GM21723 (cell line): ENCODE data around the gene C3.
"Not testable (repeated sequence)": the region's sequence is repeated elsewhere in the genome, so short reads cannot be mapped to it uniquely, and the experiment has no call there.

Source experiments
- ATAC-seq: cut with Tn5 transposase; IDR thresholded peaks from one replicate; pipeline ENCODE4 v1.9.1; 2021; ENCODE audit warnings: mild to moderate bottlenecking, moderate library complexity; ENCODE audit not compliant: unreplicated experiment

C3 gene

DNA sequence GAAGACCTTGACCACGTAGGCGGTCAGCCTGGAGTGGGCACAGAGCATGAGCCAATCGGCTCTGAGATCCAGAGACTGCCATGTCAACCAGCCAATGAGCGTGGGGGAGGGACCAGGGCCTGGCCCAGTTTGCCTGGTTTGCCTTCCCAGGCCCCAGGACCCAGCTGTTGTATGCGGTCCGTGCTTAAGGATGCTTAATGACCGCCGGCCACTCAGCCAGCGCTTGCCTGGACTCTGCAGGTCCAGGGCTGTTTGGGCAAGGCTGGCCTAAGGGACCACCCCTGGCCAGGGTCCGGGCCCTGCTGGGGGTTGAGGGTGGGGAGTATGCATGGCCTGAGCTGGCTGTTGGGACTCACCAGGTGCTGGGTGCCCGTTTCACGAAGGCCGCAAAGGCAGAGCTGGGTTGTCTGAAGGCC lies 27.4 kb downstream of the C3 start:
- ATAC-seq: no peak

DNA sequence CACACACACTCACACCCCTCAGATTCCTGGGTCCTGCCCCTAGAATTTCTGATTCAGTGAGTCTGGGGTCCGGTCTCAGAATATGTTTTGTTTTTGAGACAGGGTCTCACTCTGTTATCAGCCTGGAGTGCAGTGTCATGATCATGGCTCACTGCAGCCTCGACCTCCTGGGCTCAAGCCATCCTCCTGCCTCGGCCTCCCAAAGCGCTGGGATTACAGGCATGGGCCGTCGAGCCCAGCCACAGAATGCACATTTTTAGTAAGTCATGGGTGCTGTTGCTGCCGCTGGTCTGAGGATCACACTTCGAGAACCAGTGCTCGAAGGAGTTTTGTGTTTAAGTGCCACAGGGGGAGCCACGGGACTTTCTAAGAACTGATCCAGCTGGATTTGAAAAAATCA lies 28.4 kb downstream of the C3 start:
- no peak for ATAC-seq

DNA sequence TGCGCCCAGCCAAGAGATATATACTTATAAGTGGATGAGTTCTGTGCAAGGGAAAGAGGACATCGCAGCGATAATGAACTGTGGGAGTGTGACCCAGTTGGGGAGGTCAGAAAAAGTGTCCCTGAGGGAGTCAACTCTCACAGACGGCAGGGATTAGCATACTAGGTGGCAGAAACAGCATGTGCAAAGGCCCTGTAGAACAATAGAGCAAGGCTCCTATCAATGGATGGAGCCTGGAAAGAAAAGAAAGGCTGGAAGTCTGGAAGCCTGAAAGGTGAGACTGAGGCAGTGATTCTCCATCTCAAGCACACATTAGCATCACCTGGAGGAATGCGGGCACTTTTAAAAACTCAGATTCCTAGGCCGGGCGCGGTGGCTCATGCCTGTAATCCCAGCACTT lies 29.1 kb downstream of the C3 start:
- no peak for ATAC-seq

DNA sequence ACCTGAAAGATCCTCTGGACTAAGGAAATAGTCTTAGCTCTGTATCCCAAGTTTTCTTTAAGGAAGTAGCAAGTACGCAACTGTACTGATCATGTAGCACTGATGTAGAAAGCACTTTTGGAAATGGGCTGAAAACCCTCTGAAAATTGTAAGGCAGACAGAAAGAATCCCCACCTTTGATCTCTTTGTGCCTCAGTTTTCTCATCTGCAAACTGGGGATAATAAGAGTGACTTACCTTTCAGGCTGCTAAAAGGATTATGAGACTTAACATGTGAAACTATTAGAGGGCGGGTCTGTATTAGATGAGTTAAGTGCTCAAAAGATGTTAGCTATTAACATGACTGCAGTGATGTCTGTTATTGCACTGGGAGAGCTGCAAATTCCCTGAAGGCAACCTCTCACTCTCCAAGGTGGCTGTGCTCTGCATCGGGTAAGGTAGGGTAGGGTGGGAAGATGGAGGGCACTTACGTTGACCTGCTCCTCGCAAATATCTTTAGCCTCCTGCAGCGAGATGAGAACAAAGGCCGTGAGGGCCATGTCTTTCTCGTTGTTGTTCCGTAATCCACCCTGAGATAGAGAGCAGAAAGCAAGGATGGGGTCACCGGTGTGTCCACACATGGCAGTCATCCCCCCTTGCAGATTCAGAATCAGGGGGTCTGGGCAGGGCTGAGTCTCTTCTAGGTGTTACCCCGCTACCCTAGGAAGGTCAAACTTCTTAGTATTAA lies 30.1 kb downstream of the C3 start:
- no peak for ATAC-seq

DNA sequence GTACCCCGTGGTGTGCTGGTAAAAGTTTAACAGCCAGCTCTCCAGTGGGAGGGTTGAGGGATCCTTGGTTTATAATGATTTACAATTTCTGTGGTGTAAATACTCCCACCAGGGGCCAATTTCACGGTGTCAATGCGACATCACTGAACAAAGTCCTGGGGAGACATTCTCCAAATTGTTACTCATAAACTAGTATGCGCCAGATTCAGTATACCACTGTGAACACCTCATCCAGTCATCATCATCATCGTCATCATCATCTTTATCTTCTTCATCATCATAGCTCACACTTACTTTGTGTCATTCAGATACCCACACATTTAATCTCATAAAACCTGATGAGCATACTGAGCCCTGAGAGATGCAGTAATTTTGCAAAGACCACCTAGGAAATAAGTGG lies 33.3 kb downstream of the C3 start:
- ATAC-seq: no peak

DNA sequence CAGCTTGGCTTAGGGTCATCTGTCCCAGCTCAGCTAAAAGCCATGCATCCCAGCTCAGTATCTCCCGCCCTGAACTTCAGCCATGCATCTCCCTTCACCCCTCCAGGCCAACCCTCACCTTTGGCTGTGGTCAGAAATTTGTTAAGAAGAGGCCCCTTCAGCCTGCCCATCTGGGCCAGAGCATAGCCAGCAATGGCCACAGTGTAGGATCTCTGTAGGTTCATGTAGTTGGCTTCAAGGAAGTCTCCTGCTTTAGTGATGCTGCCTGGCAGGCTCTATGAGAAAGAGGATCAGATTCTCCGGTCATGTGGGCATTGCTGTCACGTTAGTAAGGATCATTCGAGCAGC lies 33.8 kb downstream of the C3 start:
- no peak for ATAC-seq

DNA sequence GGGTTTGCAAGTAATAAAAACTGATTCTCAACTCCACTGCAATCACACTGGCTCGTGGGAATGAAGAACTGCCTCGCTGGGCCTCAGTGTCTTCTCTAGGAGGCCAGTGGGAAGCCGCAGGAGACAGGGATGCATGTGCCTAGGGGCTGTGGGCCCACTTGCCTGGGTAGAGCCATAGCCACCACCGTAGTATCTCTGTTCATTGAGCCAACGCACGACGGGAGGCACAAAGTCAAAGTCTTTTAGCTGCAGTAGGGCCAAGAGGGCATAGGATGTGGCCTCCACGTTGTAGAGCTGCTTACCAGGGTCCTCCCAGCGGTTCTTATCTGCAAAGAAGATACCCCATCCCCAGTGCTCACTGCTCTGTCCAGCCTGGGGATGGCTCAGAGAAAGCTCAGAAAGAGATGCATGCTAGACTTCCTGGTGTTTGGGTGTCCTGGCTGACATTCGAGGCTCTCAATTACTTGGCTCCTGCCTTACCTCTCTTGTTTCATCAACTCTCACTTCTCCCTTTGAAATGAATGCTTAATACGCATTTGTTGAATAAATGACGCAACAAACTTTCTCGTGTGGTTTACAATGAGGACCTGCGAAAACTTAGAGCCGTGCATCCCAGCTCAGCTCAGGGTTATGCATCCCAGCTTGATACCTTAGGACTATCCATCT lies 34.4 kb downstream of the C3 start:
- no peak for ATAC-seq

DNA sequence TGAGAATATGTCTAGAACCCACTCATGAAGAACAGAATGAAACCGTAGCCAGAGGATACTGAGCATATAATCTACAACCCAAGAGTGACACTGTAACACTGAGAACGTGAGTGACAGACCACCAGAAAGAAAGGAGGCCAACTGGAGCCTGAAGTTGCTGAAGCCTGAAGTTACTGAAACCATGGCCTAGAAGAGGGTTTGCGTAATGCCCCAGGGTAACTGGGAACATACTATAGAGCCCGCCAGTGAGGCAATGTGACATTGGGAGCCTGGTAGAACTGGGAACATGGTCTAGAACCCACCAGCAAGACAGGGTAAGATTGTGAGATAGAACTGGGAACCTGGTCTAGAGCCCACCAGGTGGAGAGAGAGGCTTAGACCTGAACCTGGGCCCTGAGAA lies 35.0 kb downstream of the C3 start:
- ATAC-seq: no peak

DNA sequence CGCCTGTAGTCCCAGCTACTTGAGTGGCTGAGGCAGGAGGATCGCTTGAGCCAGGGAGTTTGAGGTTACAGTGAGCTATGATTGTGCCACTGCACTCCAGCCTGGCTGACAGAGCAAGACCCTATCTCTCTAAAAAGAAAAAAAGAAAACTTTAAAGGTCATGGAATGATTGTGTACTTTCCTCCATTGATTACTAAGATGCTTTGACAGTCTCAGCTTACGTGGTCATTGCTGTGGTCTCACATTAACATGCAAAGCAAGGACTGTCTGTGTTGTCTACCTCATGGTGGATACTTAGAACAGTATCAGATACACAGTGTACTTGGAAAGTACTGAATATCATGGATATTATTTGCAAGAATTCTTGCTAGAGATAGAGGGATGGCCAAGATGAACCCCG lies 36.5 kb downstream of the C3 start:
- ATAC-seq: no peak

DNA sequence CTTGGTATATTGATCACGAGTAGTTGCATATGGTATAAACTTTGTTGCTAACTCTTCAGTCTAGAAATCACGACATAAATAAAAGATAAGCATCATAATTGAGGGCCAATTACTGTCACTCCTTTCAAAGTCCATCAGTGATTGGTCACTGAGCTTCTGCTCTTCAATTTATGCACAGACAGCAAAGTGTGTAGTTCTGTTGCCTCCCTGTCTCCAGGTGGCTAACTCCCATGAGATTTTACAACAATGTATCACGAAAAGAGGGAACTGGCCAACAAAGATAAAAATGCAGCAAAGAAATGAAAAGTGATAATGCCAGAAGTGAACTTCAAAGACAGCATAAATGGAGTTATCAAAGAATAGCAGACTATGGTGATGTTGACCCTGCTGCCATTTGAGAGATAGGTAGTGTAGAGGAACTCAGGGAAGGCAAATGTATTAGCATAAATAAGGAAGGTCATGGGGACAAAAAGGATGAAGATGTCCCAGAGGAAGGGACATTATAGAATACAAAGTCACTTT lies 37.8 kb downstream of the C3 start:
- no peak for ATAC-seq

DNA sequence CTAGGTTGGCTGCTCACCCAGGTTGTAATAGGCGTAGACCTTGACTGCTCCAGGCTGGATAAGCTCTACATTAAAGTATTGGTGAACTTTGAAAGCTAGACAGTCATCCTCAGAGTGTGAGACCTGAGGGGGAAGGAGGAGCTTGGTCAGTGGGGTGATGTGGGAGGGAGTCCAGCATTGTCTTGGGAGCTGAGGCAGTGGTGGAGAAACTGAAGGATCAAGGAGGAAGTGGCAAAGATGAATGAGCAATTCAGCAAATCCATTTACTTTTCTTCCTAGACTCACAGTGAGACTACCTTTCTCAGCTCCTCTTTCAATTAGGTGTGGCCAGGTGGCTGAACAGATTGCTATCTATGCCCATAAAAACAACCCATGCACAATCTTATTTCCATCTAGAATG lies 40.3 kb downstream of the C3 start:
- no peak for ATAC-seq

DNA sequence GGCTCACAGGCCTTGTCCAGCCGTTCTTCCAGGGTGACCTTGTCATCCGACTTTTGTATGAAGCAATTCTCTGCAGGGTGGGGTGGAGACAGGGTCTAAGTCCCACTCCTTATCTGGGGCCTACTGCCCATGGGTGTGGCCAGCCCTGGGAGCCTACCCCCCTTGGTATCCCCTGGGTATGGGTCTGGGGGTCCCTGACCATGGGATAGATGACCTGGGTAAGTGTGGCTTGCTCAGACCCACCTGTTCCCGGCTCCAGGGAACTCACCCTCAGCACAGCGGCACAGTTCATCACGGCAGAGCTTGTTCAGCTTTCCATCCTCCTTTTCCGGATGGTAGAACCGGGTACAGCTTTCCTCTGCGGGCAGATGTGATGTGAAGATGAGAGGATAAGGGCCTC lies 41.3 kb downstream of the C3 start:
- no peak for ATAC-seq

DNA sequence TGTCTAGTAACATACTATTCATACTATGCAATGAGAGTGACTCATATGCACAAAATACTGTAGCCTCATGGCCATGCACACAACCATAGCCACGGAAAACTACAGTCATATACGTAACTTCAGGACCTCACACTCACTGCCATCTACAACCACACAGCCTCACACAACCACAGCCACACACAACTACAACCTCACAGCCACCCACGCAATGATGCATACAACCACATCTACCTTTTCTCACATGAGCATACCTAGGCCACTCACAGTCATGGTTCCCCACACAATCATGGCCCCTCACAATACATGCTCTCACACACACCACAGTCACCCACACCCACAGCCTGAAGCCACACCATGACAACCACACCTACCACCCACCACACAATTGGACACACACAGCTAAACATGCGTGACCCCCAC lies 41.8 kb downstream of the C3 start:
- ATAC-seq: no peak

DNA sequence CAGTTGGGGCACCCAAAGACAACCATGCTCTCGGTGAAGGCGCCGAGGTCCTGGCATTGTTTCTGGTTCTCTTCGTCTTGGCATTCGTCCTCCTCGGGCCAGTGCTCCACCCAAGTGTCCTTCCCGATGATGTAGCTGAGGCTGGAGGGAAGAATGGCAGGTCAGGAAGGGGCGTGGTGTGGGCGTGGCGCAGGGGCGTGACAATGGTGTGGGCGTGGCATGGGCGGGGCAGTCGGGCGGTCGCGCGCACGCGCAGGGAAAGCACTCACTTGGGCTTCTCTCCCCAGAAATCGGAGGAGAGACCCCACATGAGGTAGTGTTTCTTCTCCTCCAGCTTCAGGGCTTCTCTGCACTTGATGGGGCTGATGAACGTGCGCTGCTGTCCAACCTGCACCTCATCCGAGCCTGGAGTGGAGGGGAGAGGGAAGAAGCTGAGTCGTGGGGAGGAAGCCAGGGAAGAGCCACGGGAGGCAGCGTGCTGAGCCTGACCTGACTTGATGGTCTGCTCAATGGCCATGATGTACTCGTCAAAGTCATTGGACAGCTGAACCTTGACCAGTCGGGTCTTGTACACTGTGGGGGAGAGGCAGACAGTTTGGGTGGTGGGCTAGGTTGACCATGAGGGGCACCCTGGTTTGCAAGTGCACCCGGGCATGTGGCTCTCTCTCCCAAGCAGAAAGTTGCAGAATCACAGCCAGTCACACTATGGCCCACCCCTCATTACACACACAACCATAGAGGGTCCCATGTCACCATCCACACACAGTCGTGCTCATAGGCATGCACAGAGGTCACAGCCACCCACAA lies 42.4 kb downstream of the C3 start:
- ATAC-seq: no peak

DNA sequence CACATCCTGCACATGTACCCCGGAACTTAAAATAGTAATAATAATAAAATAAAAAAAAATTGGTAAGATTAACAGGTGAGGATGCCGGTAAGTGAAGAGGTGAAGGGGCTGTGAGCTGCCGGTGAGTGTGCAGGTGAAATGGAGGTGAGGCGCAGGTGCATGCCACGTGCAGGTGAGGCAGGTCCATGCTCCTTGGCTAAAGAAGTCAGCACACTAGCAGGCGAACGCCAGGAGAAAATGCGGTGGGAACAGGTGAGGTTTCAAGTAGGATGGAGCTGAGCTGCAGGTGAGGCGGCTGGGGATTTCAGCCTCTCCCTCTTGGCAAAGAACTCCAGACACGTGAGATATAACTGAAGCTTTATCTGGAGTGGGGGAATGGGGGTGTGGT lies 43.0 kb downstream of the C3 start:
- no peak for ATAC-seq

DNA sequence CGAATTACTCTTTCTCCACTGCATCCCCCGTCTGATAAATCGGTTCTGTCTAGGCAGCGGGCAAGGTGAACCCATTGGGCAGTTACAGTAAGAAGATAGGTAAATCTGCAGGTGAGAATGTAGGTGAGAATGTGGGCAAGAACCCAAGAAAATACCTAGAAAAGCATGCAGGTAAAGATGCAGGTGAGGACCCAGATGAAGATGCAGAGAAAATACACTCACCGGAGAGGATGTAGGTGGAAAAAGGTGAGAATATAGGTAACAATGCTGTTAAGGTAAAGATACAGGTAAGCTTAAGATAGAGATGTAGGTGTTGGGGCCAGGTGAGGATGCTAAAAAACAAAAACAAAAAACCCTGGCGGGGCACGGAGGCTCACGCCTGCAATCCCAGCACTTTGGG lies 44.2 kb downstream of the C3 start:
- ATAC-seq: no peak

DNA sequence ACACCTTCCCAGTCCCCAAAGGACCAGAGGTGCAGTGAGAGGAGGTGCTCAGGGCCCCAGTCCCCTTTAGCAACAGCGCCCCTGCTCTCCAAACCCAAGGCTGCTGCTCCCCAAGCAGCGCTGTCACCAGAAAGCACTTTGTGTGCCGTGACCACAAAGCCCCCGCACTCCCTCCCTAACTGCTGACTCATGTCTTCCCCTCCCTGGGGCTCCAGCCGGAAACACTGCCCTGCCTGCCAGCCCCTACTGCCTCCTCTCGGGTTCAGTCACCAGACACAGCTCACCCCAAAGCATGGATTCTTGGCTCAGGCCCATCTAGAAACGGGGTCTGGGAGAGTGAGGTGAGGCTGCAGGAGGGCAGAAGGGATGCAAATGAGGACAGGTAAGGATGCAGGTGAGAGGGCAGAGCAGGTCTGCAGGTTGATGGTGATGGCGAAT lies 45.6 kb downstream of the C3 start:
- ATAC-seq: no peak

DNA sequence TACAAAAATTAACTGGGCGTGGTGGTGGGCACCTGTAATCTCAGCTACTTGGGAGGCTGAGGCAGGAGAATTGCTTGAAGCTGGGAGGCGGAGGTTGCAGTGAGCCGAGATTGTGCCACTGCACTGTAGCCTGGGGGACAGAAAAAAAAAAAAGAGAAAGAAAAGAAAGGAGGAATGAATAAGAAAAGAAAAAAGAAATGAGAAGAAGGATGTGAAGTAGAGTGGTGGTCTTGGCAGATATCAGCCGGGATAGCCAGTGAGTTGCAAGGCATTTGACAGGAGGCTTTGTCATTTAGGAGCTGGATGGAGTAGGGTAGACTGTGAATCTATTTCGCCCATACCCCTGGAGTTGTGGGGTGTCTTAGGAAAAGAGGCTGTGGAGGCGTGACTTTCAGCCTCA lies 46.0 kb downstream of the C3 start:
- ATAC-seq: not testable (repeated sequence)

DNA sequence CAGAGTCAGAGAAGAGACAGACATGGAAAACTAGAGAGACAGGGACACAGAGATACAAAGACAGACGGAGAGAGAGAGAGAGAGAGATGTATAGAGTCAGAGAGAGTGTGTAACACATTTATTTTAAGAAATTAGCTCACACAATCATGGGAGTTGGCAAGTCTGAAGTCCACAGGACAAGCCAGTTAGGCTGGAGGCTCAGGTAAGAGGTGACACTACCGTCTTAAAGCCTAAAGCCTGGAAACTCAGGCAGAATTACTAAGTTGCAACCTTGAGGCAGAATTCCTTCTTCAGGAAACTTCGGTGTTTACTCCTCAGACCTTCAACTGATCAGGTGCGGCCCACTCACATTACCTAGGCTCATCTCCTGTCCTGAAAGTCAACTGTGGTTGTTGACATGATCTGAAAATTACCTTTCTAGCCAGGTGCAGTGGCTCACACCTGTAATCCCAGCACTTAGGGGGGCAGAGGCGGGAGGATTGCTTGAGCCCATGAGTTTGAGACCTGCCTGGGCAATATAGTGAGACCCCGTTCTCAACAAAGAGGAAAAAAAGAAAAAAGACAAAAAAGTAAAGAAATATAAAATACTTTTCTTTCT lies 47.7 kb downstream of the C3 start:
- no peak for ATAC-seq

DNA sequence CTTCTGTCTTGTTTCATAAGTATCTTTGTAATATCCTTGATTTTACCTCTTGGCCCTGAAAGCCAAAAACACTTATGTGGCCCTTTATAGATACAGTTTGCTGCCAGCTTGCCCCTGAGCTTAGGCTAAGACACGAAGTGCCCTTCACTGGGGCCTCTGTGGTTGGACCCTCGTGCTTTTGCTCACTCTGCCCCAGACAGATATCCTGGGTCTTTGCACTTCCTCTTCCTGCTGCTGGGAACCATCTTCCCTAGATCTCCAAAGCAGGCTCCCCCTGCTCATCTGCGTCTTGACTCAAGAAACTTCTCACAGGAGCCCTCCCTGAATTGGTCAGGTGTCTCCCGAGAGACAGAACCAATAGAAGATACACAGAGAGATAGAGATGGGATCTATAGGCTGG lies 48.5 kb downstream of the C3 start:
- ATAC-seq: no peak

DNA sequence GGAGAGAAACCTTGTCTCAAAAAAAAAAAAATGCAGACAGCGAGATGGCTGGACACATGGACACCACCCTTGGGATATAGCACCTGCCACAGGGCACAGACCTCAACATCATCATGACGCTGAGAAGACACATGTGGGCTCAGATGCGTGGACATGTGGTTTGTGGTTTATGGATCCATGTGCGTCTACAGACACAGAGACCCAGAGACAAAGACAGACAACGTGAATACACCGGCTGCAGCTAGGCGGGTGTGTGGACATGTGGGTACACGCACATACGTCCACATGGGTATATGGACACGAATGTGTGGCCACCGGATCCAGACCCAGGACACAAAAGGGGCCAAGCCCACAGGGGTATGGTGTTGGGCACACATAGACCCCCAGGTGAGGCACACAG lies 51.8 kb downstream of the C3 start:
- no peak for ATAC-seq
